Esophagus muscularis mucosa (tissue), 4 donors: ENCODE data around the gene ATXN2.

Experiments
- CTCF ChIP-seq, 3 experiments: fragments of 200-600 bp in 2 of 3; fragments of 450-650 bp in 1 of 3; sonication (generic) in 2 of 3; IDR thresholded peaks; one replicate each; pipeline ENCODE4 v1.5.1; 2017 to 2019; ENCODE audit warnings: antibody characterized with exemption in 3 of 3, mild to moderate bottlenecking in 2 of 3, moderate library complexity in 1 of 3
- EP300 ChIP-seq: sonication (generic); formaldehyde crosslinking; IDR thresholded peaks from one replicate; pipeline ENCODE4 v1.6.1; 2017; ENCODE audit warnings: antibody characterized with exemption
- POLR2A ChIP-seq: fragments of 450-650 bp; IDR thresholded peaks from one replicate; pipeline ENCODE4 v1.6.1; 2017; ENCODE audit warnings: antibody characterized with exemption, moderate library complexity, mild to moderate bottlenecking, low read depth
- POLR2AphosphoS5 ChIP-seq, 2 donors: sonication (generic); formaldehyde crosslinking; IDR thresholded peaks; one replicate each; pipeline ENCODE4 v1.6.1; 2017; ENCODE audit warnings: antibody characterized with exemption in 2 of 2

- TF ChIP-seq CTCF (IDR thresholded peaks at IDR 0.05) (no peak), POLR2A (no peak), POLR2AphosphoS5 (IDR thresholded peaks at IDR 0.05) (no peak), EP300 (no peak)
Measured at GRCh38 chr12:111581434-111582132, 17.5 kb downstream of the ATXN2 start.
